ENCODE data around the gene ATP11B. TPM values are rescaled to one million over a fixed set of nuclear protein-coding genes. Genes with fewer than 3 reads are reported as not detected.
"Not testable (repeated sequence)": the region's sequence is repeated elsewhere in the genome, so short reads cannot be mapped to it uniquely, and the experiment has no call there.

ATP11B gene
- total RNA-seq, 2 donors from 2014 or later: 30.1 to 125 TPM

DNA sequence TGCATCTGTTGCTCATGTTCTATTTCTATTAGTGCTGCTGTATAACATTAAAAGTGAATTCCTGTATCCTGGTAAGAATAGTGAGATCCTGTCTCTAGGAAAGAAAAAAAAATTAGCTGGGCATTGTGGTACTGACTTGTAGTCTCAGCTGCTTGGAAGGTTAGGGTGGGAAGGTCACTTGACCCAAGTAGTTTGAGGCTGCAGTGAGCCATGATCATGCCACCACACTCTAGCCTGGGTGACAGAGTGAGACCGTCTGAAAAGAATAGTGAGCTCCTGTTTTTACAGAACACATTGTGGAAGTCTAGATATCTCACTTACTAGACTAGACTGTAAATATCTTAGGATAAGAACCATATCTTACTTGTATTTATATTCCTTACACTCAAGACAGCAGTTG, 4.6 kb downstream of the ATP11B start:
- Histone ChIP-seq H3K4me1 (peaks cover 36% of the 10 kb centered on the region), H3K9me3 (no peaks in the 10 kb centered on the region), H3K27ac (no peak overlapping the region), H3K36me3 (replicated peaks in 1 of 2; ENCODE audit: insufficient read depth in 1 of 2, low read depth in 2 of 2) (no peaks in the 10 kb centered on the region), H3K27me3 (no peaks in the 10 kb centered on the region), H3K4me3 (no peak overlapping the region)
- WGBS, 2 donors: 30 to 38% methylated on average over 1 of the region's 1 CpG
- DNase-seq: no peak
- ATAC-seq: no peak
- intact Hi-C loops (cut with DNase I): no loop called here
- no peak for TF ChIP-seq CTCF (IDR thresholded peaks at IDR 0.05)
- no peak for TF ChIP-seq POLR2A (IDR thresholded peaks at IDR 0.05)

DNA sequence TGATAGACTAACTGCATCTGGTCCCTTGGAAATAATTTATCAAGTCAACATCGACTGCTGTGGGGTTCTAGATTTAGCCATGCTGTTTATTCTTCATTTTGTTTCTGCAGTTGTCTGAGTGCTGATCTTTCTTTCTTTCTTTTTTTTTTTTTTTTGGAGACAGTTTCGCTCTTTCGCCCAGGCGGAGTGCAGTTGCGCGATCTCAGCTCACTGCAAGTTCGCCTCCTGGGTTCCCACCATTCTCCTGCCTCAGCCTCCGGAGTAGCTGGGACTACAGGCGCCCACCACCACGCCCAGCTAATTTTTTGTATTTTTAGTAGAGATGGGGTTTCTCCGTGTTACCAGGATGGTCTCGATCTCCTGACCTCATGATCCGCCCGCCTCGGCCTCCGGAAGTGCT, 5.8 kb downstream of the ATP11B start:
- 93 to 95% methylated on average over 16 of the region's 16 CpGs for WGBS, 2 donors
- H3K36me3 ChIP-seq (replicated peaks in 1 of 2; ENCODE audit: insufficient read depth in 1 of 2, low read depth in 2 of 2); H3K27ac ChIP-seq; H3K27me3 ChIP-seq; DNase-seq; ATAC-seq; H3K4me3 ChIP-seq; intact Hi-C loops (cut with DNase I); H3K9me3 ChIP-seq: not testable (repeated sequence)
- peaks cover 36% of the 10 kb centered on the region for H3K4me1 ChIP-seq

DNA sequence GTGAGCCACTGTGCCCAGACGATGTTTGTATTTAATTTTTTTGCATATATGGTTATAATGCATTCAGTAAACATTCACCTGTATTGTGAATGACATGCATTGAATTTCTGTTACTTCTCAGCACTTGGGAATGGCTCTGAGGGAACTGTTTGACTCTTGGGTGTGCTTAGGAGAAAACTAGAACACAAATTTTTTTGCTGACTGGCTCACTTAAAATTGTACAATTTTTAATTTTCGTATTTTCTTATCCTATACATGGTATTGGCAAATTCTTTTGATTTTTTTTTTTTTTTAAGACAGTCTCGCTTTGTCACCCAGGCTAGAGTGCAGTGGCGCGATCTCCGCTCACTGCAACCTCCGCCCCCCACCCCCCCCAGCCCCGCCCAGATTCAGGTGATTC, 7.2 kb downstream of the ATP11B start:
- H3K9me3 ChIP-seq: no peaks in the 10 kb centered on the region
- peaks cover 29% of the 10 kb centered on the region for H3K4me1 ChIP-seq
- H3K4me3 ChIP-seq: no peak overlapping the region
- no peak overlapping the region for H3K27ac ChIP-seq
- intact Hi-C loops (cut with DNase I): no loop called here
- no peaks in the 10 kb centered on the region for H3K27me3 ChIP-seq
- TF ChIP-seq POLR2A (IDR thresholded peaks at IDR 0.05) (no peak), CTCF (IDR thresholded peaks at IDR 0.05) (no peak)
- DNase-seq: no peak
- ATAC-seq: no peak
- WGBS, 2 donors: 97 to 98% methylated on average over 8 of the region's 8 CpGs
- H3K36me3 ChIP-seq (replicated peaks in 1 of 2; ENCODE audit: insufficient read depth in 1 of 2, low read depth in 2 of 2): no peaks in the 10 kb centered on the region

DNA sequence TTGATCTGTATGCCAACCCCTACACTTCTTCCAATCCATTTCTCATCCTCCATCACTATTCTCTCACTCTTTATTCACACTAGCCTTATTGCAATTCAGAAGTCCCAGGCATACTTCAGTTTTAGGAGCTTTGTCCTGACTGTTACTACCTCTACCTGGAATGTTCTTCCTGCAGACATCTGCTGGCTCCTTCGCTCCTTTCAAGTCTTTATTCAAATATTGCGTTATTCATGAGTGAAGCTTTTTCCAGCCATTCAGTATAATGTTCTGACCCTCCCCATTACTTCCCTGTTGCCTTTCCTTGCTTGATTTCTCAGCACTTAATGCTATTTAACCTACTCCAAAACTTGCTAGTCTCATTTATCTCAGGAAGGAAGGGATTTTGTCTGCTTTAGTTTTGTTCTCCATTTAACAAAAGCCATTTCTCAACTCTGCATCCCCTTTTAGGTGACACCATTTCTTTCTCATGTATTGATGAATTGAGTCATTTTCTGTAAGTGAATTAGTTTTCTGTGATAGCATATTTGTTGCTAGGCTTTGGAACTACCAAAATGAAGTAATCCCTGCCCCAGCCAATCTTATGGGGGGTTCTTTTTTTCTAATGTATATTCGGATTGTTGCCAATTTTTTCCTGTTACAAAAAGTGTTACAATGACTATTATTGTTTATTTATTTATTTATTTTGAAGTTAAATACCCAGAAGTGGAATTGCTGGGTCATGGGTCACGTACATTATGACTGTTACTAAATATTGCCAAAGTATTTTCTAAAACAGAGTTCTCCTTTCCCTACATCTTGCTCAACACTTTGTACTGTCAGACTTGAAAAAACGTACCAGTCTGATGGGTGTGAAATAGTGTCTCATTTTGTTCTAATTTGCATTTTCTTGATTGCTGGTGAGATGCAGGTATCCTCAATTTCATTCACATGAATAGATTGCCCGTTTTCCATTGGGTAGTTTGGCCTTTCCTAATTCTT, 9.4 kb downstream of the ATP11B start:
- no peak for TF ChIP-seq CTCF (IDR thresholded peaks at IDR 0.05)
- no peak for TF ChIP-seq POLR2A (IDR thresholded peaks at IDR 0.05)
- H3K36me3 ChIP-seq (replicated peaks in 1 of 2; ENCODE audit: insufficient read depth in 1 of 2, low read depth in 2 of 2): no peaks in the 10 kb centered on the region
- DNase-seq (no peak), ATAC-seq (no peak)
- no peak overlapping the region for H3K4me3 ChIP-seq
- H3K27ac ChIP-seq: no peak overlapping the region
- no peaks in the 10 kb centered on the region for H3K9me3 ChIP-seq
- 55 to 58% methylated on average over 5 to 6 of the region's 6 CpGs for WGBS, 2 donors
- peaks cover 23% of the 10 kb centered on the region for H3K4me1 ChIP-seq
- no peaks in the 10 kb centered on the region for H3K27me3 ChIP-seq
- intact Hi-C loops (cut with DNase I): no loop called here

GRCh38 chr3:182803596-182803995, 10.3 kb downstream of the ATP11B start:
- no peak for ATAC-seq
- H3K4me3 ChIP-seq: no peak overlapping the region
- H3K9me3 ChIP-seq: no peaks in the 10 kb centered on the region
- no peaks in the 10 kb centered on the region for H3K36me3 ChIP-seq (replicated peaks in 1 of 2; ENCODE audit: insufficient read depth in 1 of 2, low read depth in 2 of 2)
- TF ChIP-seq CTCF (IDR thresholded peaks at IDR 0.05): no peak
- TF ChIP-seq POLR2A (IDR thresholded peaks at IDR 0.05): no peak
- peaks cover 17% of the 10 kb centered on the region for H3K4me1 ChIP-seq
- WGBS, 2 donors: 70 to 71% methylated on average over 4 of the region's 4 CpGs
- intact Hi-C loops (cut with DNase I): no loop called here
- no peaks in the 10 kb centered on the region for H3K27me3 ChIP-seq
- DNase-seq: no peak
- no peak overlapping the region for H3K27ac ChIP-seq

All from body of pancreas (tissue), 4 donors.